Measurements from ENCODE around the gene DOCK7.

DOCK7 gene

GRCh38 chr1:62452951-62453350 is 235.2 kb downstream of the DOCK7 start:
- Histone ChIP-seq H3K4me2 (ENCODE audit: low read depth, low read length, poor library complexity, severe bottlenecking) (no peak overlapping the region), H3K9me2 (replicated peaks; ENCODE audit: low read depth, low read length) (no peaks in the 10 kb centered on the region), H3K36me3 (ENCODE audit: insufficient read depth, low read length) (peaks cover 69% of the 10 kb centered on the region), H3K4me1 (ENCODE audit: insufficient read depth, low read length, poor library complexity, severe bottlenecking) (peaks cover 22% of the 10 kb centered on the region), H3K27me3 (ENCODE audit: insufficient read depth, low read length, poor library complexity, severe bottlenecking) (no peaks in the 10 kb centered on the region), H3F3A (ENCODE audit: low read depth) (0 out of 2 replicates have a peak, but pooled peaks cover 5% of the 10 kb centered on the region), H3K4me3 (ENCODE audit: low read length, poor library complexity, severe bottlenecking) (no peak overlapping the region), H3K9me3 (ENCODE audit: insufficient read depth, low read depth, low read length) (no peaks in the 10 kb centered on the region), H3K79me2 (ENCODE audit: insufficient read depth, low read length) (peaks cover 21% of the 10 kb centered on the region; the same call in 1 of the 2 replicates), H2AFZ (ENCODE audit: low read length) (no peak overlapping the region), H3K9ac (ENCODE audit: low read depth, low read length, poor library complexity, severe bottlenecking) (no peak overlapping the region), H4K20me1 (ENCODE audit: insufficient read depth, low read length, poor library complexity, severe bottlenecking) (peaks cover 38% of the 10 kb centered on the region)
- no peak for TF ChIP-seq CTCF (conservative IDR thresholded peaks at IDR 0.05; ENCODE audit: low read length)
- no peak for TF ChIP-seq EZH2phosphoT487 (IDR thresholded peaks at IDR 0.05; ENCODE audit: borderline replicate concordance)

GRCh38 chr1:62450301-62450700 is 237.9 kb downstream of the DOCK7 start:
- no peak overlapping the region for H3K9ac ChIP-seq (ENCODE audit: low read depth, low read length, poor library complexity, severe bottlenecking)
- H3K79me2 ChIP-seq (ENCODE audit: insufficient read depth, low read length): peaks cover 43% of the 10 kb centered on the region
- no peak overlapping the region for H2AFZ ChIP-seq (ENCODE audit: low read length)
- TF ChIP-seq EZH2phosphoT487 (IDR thresholded peaks at IDR 0.05; ENCODE audit: borderline replicate concordance) (no peak), CTCF (conservative IDR thresholded peaks at IDR 0.05; ENCODE audit: low read length) (no peak)
- peaks cover 57% of the 10 kb centered on the region for H4K20me1 ChIP-seq (ENCODE audit: insufficient read depth, low read length, poor library complexity, severe bottlenecking)
- H3K9me2 ChIP-seq (replicated peaks; ENCODE audit: low read depth, low read length): no peaks in the 10 kb centered on the region
- no peak overlapping the region for H3K4me3 ChIP-seq (ENCODE audit: low read length, poor library complexity, severe bottlenecking)
- peaks cover 33% of the 10 kb centered on the region for H3K4me1 ChIP-seq (ENCODE audit: insufficient read depth, low read length, poor library complexity, severe bottlenecking)
- no peak overlapping the region for H3K4me2 ChIP-seq (ENCODE audit: low read depth, low read length, poor library complexity, severe bottlenecking)
- peaks cover 87% of the 10 kb centered on the region for H3K36me3 ChIP-seq (ENCODE audit: insufficient read depth, low read length)
- H3K9me3 ChIP-seq (ENCODE audit: insufficient read depth, low read depth, low read length): no peaks in the 10 kb centered on the region
- H3K27me3 ChIP-seq (ENCODE audit: insufficient read depth, low read length, poor library complexity, severe bottlenecking): no peaks in the 10 kb centered on the region
- H3F3A ChIP-seq (ENCODE audit: low read depth): 0 out of 2 replicates have a peak, but pooled peaks cover 5% of the 10 kb centered on the region

GRCh38 chr1:62448221-62448933 is 239.8 kb downstream of the DOCK7 start:
- H3K9me2 ChIP-seq (replicated peaks; ENCODE audit: low read depth, low read length): no peaks in the 10 kb centered on the region
- peaks cover 88% of the 10 kb centered on the region for H3K36me3 ChIP-seq (ENCODE audit: insufficient read depth, low read length)
- H3K4me1 ChIP-seq (ENCODE audit: insufficient read depth, low read length, poor library complexity, severe bottlenecking): peaks cover 37% of the 10 kb centered on the region
- peaks cover 76% of the 10 kb centered on the region for H4K20me1 ChIP-seq (ENCODE audit: insufficient read depth, low read length, poor library complexity, severe bottlenecking)
- H3K9ac ChIP-seq (ENCODE audit: low read depth, low read length, poor library complexity, severe bottlenecking): no peak overlapping the region
- no peak overlapping the region for H3K4me2 ChIP-seq (ENCODE audit: low read depth, low read length, poor library complexity, severe bottlenecking)
- TF ChIP-seq EZH2phosphoT487 (IDR thresholded peaks at IDR 0.05; ENCODE audit: borderline replicate concordance) (no peak), CTCF (conservative IDR thresholded peaks at IDR 0.05; ENCODE audit: low read length) (no peak)
- H3K4me3 ChIP-seq (ENCODE audit: low read length, poor library complexity, severe bottlenecking): no peak overlapping the region
- peaks cover 62% of the 10 kb centered on the region for H3K79me2 ChIP-seq (ENCODE audit: insufficient read depth, low read length)
- H3K27me3 ChIP-seq (ENCODE audit: insufficient read depth, low read length, poor library complexity, severe bottlenecking): no peaks in the 10 kb centered on the region
- H2AFZ ChIP-seq (ENCODE audit: low read length): no peak overlapping the region
- H3F3A ChIP-seq (ENCODE audit: low read depth): 0 out of 2 replicates have a peak, but pooled peaks cover 5% of the 10 kb centered on the region
- no peaks in the 10 kb centered on the region for H3K9me3 ChIP-seq (ENCODE audit: insufficient read depth, low read depth, low read length)
